Measurements from ENCODE around the gene BCAS4.

BCAS4 gene

GRCh38 chr20:50858525-50858924 lies 63.7 kb downstream of the BCAS4 start:
- no peak overlapping the region for H3K27ac ChIP-seq (ENCODE audit: low read depth, low read length)
- no peaks in the 10 kb centered on the region for H3K4me1 ChIP-seq (ENCODE audit: control insufficient read depth, insufficient read depth, low read length, unreplicated experiment)
- no peak overlapping the region for H3K4me3 ChIP-seq (ENCODE audit: low read depth, low read length)
- no peaks in the 10 kb centered on the region for H3K79me2 ChIP-seq (ENCODE audit: control insufficient read depth, insufficient read depth, low read length, unreplicated experiment)
- H2AFZ ChIP-seq (ENCODE audit: low read length, unreplicated experiment) = no peak overlapping the region
- H3K36me3 ChIP-seq (ENCODE audit: insufficient read depth, low read length) = no peaks in the 10 kb centered on the region
- H3K27me3 ChIP-seq (ENCODE audit: insufficient read depth, low read length) = no peaks in the 10 kb centered on the region

- H3K4me1 ChIP-seq (ENCODE audit: control insufficient read depth, insufficient read depth, low read length, unreplicated experiment) = no peaks in the 10 kb centered on the region
- no peak overlapping the region for H3K27ac ChIP-seq (ENCODE audit: low read depth, low read length)
- no peaks in the 10 kb centered on the region for H3K36me3 ChIP-seq (ENCODE audit: insufficient read depth, low read length)
- H2AFZ ChIP-seq (ENCODE audit: low read length, unreplicated experiment) = no peak overlapping the region
- no peak overlapping the region for H3K4me3 ChIP-seq (ENCODE audit: low read depth, low read length)
- no peaks in the 10 kb centered on the region for H3K27me3 ChIP-seq (ENCODE audit: insufficient read depth, low read length)
- H3K79me2 ChIP-seq (ENCODE audit: control insufficient read depth, insufficient read depth, low read length, unreplicated experiment) = no peaks in the 10 kb centered on the region
Measured at GRCh38 chr20:50859161-50859560, 64.3 kb downstream of the BCAS4 start.

GRCh38 chr20:50861012-50861411 lies 66.2 kb downstream of the BCAS4 start:
- Histone ChIP-seq H3K27me3 (ENCODE audit: insufficient read depth, low read length) (no peaks in the 10 kb centered on the region), H3K4me1 (ENCODE audit: control insufficient read depth, insufficient read depth, low read length, unreplicated experiment) (no peaks in the 10 kb centered on the region), H3K27ac (ENCODE audit: low read depth, low read length) (no peak overlapping the region), H3K4me3 (ENCODE audit: low read depth, low read length) (no peak overlapping the region), H2AFZ (ENCODE audit: low read length, unreplicated experiment) (no peak overlapping the region), H3K79me2 (ENCODE audit: control insufficient read depth, insufficient read depth, low read length, unreplicated experiment) (no peaks in the 10 kb centered on the region), H3K36me3 (ENCODE audit: insufficient read depth, low read length) (no peaks in the 10 kb centered on the region)

GRCh38 chr20:50862546-50862945 lies 67.7 kb downstream of the BCAS4 start:
- Histone ChIP-seq H2AFZ (ENCODE audit: low read length, unreplicated experiment) (no peak overlapping the region), H3K27ac (ENCODE audit: low read depth, low read length) (no peak overlapping the region), H3K79me2 (ENCODE audit: control insufficient read depth, insufficient read depth, low read length, unreplicated experiment) (no peaks in the 10 kb centered on the region), H3K4me1 (ENCODE audit: control insufficient read depth, insufficient read depth, low read length, unreplicated experiment) (no peaks in the 10 kb centered on the region), H3K27me3 (ENCODE audit: insufficient read depth, low read length) (no peaks in the 10 kb centered on the region), H3K4me3 (ENCODE audit: low read depth, low read length) (no peak overlapping the region), H3K36me3 (ENCODE audit: insufficient read depth, low read length) (no peaks in the 10 kb centered on the region)

- H3K4me1 ChIP-seq (ENCODE audit: control insufficient read depth, insufficient read depth, low read length, unreplicated experiment) = no peaks in the 10 kb centered on the region
- H3K27me3 ChIP-seq (ENCODE audit: insufficient read depth, low read length) = no peaks in the 10 kb centered on the region
- no peaks in the 10 kb centered on the region for H3K36me3 ChIP-seq (ENCODE audit: insufficient read depth, low read length)
- no peaks in the 10 kb centered on the region for H3K79me2 ChIP-seq (ENCODE audit: control insufficient read depth, insufficient read depth, low read length, unreplicated experiment)
- H3K4me3 ChIP-seq (ENCODE audit: low read depth, low read length) = no peak overlapping the region
- H2AFZ ChIP-seq (ENCODE audit: low read length, unreplicated experiment) = no peak overlapping the region
- no peak overlapping the region for H3K27ac ChIP-seq (ENCODE audit: low read depth, low read length)
Measured at GRCh38 chr20:50865114-50865513, 70.3 kb downstream of the BCAS4 start.

- Histone ChIP-seq H3K36me3 (ENCODE audit: insufficient read depth, low read length) (no peaks in the 10 kb centered on the region), H3K27me3 (ENCODE audit: insufficient read depth, low read length) (no peaks in the 10 kb centered on the region), H3K27ac (ENCODE audit: low read depth, low read length) (no peak overlapping the region), H2AFZ (ENCODE audit: low read length, unreplicated experiment) (no peak overlapping the region), H3K4me1 (ENCODE audit: control insufficient read depth, insufficient read depth, low read length, unreplicated experiment) (no peaks in the 10 kb centered on the region), H3K4me3 (ENCODE audit: low read depth, low read length) (no peak overlapping the region), H3K79me2 (ENCODE audit: control insufficient read depth, insufficient read depth, low read length, unreplicated experiment) (no peaks in the 10 kb centered on the region)
Measured at GRCh38 chr20:50865591-50865990, 70.7 kb downstream of the BCAS4 start.

- H2AFZ ChIP-seq (ENCODE audit: low read length, unreplicated experiment) = no peak overlapping the region
- no peaks in the 10 kb centered on the region for H3K4me1 ChIP-seq (ENCODE audit: control insufficient read depth, insufficient read depth, low read length, unreplicated experiment)
- H3K36me3 ChIP-seq (ENCODE audit: insufficient read depth, low read length) = no peaks in the 10 kb centered on the region
- no peaks in the 10 kb centered on the region for H3K79me2 ChIP-seq (ENCODE audit: control insufficient read depth, insufficient read depth, low read length, unreplicated experiment)
- H3K27ac ChIP-seq (ENCODE audit: low read depth, low read length) = no peak overlapping the region
- no peaks in the 10 kb centered on the region for H3K27me3 ChIP-seq (ENCODE audit: insufficient read depth, low read length)
- H3K4me3 ChIP-seq (ENCODE audit: low read depth, low read length) = no peak overlapping the region
Measured at GRCh38 chr20:50866036-50866685, 71.3 kb downstream of the BCAS4 start.

- Histone ChIP-seq H3K4me1 (ENCODE audit: control insufficient read depth, insufficient read depth, low read length, unreplicated experiment) (no peaks in the 10 kb centered on the region), H3K27me3 (ENCODE audit: insufficient read depth, low read length) (no peaks in the 10 kb centered on the region), H2AFZ (ENCODE audit: low read length, unreplicated experiment) (no peak overlapping the region), H3K27ac (ENCODE audit: low read depth, low read length) (no peak overlapping the region), H3K36me3 (ENCODE audit: insufficient read depth, low read length) (no peaks in the 10 kb centered on the region), H3K4me3 (ENCODE audit: low read depth, low read length) (no peak overlapping the region), H3K79me2 (ENCODE audit: control insufficient read depth, insufficient read depth, low read length, unreplicated experiment) (no peaks in the 10 kb centered on the region)
Measured at GRCh38 chr20:50866831-50867230, 72.0 kb downstream of the BCAS4 start.

GRCh38 chr20:50867805-50868204 lies 72.9 kb downstream of the BCAS4 start:
- Histone ChIP-seq H3K27ac (ENCODE audit: low read depth, low read length) (no peak overlapping the region), H3K4me1 (ENCODE audit: control insufficient read depth, insufficient read depth, low read length, unreplicated experiment) (no peaks in the 10 kb centered on the region), H2AFZ (ENCODE audit: low read length, unreplicated experiment) (no peak overlapping the region), H3K36me3 (ENCODE audit: insufficient read depth, low read length) (no peaks in the 10 kb centered on the region), H3K79me2 (ENCODE audit: control insufficient read depth, insufficient read depth, low read length, unreplicated experiment) (no peaks in the 10 kb centered on the region), H3K4me3 (ENCODE audit: low read depth, low read length) (no peak overlapping the region), H3K27me3 (ENCODE audit: insufficient read depth, low read length) (no peaks in the 10 kb centered on the region)

GRCh38 chr20:50868509-50869495 lies 73.9 kb downstream of the BCAS4 start:
- Histone ChIP-seq H3K27me3 (ENCODE audit: insufficient read depth, low read length) (no peaks in the 10 kb centered on the region), H3K27ac (ENCODE audit: low read depth, low read length) (no peak overlapping the region), H3K36me3 (ENCODE audit: insufficient read depth, low read length) (no peaks in the 10 kb centered on the region), H3K4me3 (ENCODE audit: low read depth, low read length) (no peak overlapping the region), H3K79me2 (ENCODE audit: control insufficient read depth, insufficient read depth, low read length, unreplicated experiment) (no peaks in the 10 kb centered on the region), H3K4me1 (ENCODE audit: control insufficient read depth, insufficient read depth, low read length, unreplicated experiment) (no peaks in the 10 kb centered on the region), H2AFZ (ENCODE audit: low read length, unreplicated experiment) (no peak overlapping the region)

All from ACC112 (cell line).